HEK293 (cell line): ENCODE data around the gene EBI3.
A peak's percentile ranks its signal among the peaks of the same experiment; 100 is the strongest.

ENCODE experiments used
- HIC1 ChIP-seq: fragments of 450-650 bp; formaldehyde crosslinking; IDR thresholded peaks from 2 replicates; pipeline ENCODE4 v1.5.1; 2016; ENCODE audit warnings: missing biosample characterization, missing genetic modification characterization
- IKZF3 ChIP-seq: fragments of 450-650 bp; IDR thresholded peaks from 2 replicates; pipeline ENCODE4 v1.5.0; 2018; ENCODE audit warnings: missing biosample characterization, mild to moderate bottlenecking, missing genetic modification characterization, moderate library complexity
- KLF1 ChIP-seq: fragments of 450-650 bp; formaldehyde crosslinking; IDR thresholded peaks from 2 replicates; pipeline ENCODE4 v1.5.1; 2016; ENCODE audit warnings: missing biosample characterization, missing genetic modification characterization
- KLF7 ChIP-seq: fragments of 450-650 bp; formaldehyde crosslinking; IDR thresholded peaks from 2 replicates; pipeline ENCODE4 v1.5.1; 2016; ENCODE audit warnings: missing biosample characterization, missing genetic modification characterization, borderline replicate concordance
- KLF8 ChIP-seq: fragments of 450-650 bp; formaldehyde crosslinking; IDR thresholded peaks from 2 replicates; pipeline ENCODE4 v1.5.1; 2016; ENCODE audit warnings: missing biosample characterization, missing genetic modification characterization
- PRDM1 ChIP-seq: fragments of 450-650 bp; formaldehyde crosslinking; IDR thresholded peaks from 2 replicates; pipeline ENCODE4; 2016; ENCODE audit warnings: missing biosample characterization, missing genetic modification characterization
- REPIN1 ChIP-seq: fragments of 450-650 bp; formaldehyde crosslinking; IDR thresholded peaks from 2 replicates; pipeline ENCODE4 v1.5.1; 2017; ENCODE audit warnings: missing biosample characterization, missing genetic modification characterization, low read depth
- SCRT1 ChIP-seq: fragments of 450-650 bp; formaldehyde crosslinking; IDR thresholded peaks from 2 replicates; pipeline ENCODE4 v1.5.1; 2016; ENCODE audit warnings: missing biosample characterization, missing genetic modification characterization, borderline replicate concordance
- TRIM28 ChIP-seq: IDR thresholded peaks from 2 replicates; pipeline ENCODE4 v1.6.1; 2011; ENCODE audit warnings: low read length, control low read depth, borderline replicate concordance
- YY2 ChIP-seq: fragments of 450-650 bp; formaldehyde crosslinking; IDR thresholded peaks from 2 replicates; pipeline ENCODE4 v1.5.1; 2016; ENCODE audit warnings: missing biosample characterization, missing genetic modification characterization
- ZBTB48 ChIP-seq: fragments of 450-650 bp; formaldehyde crosslinking; IDR thresholded peaks from 2 replicates; pipeline ENCODE4 v1.5.1; 2016; ENCODE audit warnings: missing biosample characterization, missing genetic modification characterization
- ZBTB8A ChIP-seq: fragments of 450-650 bp; formaldehyde crosslinking; IDR thresholded peaks from 2 replicates; pipeline ENCODE4 v1.5.1; 2016; ENCODE audit warnings: missing biosample characterization, missing genetic modification characterization
- ZNF132 ChIP-seq: fragments of 450-650 bp; formaldehyde crosslinking; IDR thresholded peaks from 2 replicates; pipeline ENCODE4 v1.5.1; 2017; ENCODE audit warnings: missing biosample characterization, missing genetic modification characterization, borderline replicate concordance
- ZNF211 ChIP-seq: fragments of 450-650 bp; formaldehyde crosslinking; IDR thresholded peaks from 2 replicates; pipeline ENCODE4 v1.5.1; 2016; ENCODE audit warnings: low read depth, missing biosample characterization, missing genetic modification characterization
- ZNF366 ChIP-seq: fragments of 450-650 bp; formaldehyde crosslinking; conservative IDR thresholded peaks from 2 replicates; pipeline ENCODE4 v1.5.1; 2016; ENCODE audit warnings: missing biosample characterization, missing genetic modification characterization
- ZNF426 ChIP-seq: fragments of 450-650 bp; formaldehyde crosslinking; IDR thresholded peaks from 2 replicates; pipeline ENCODE4 v1.5.1; 2017; ENCODE audit warnings: missing biosample characterization, missing genetic modification characterization, mild to moderate bottlenecking, inconsistent platforms, moderate library complexity
- ZNF510 ChIP-seq: fragments of 450-650 bp; formaldehyde crosslinking; IDR thresholded peaks from 2 replicates; pipeline ENCODE4 v1.5.1; 2018; ENCODE audit warnings: mild to moderate bottlenecking, missing genetic modification characterization, missing biosample characterization; ENCODE audit not compliant: insufficient replicate concordance
- ZNF521 ChIP-seq: fragments of 450-650 bp; formaldehyde crosslinking; IDR thresholded peaks from 2 replicates; pipeline ENCODE4 v1.5.1; 2017; ENCODE audit warnings: missing biosample characterization, mild to moderate bottlenecking, missing genetic modification characterization
- ZNF544 ChIP-seq: fragments of 450-650 bp; formaldehyde crosslinking; IDR thresholded peaks from 2 replicates; pipeline ENCODE4 v1.5.0; 2017; ENCODE audit warnings: missing biosample characterization, missing genetic modification characterization
- ZNF549 ChIP-seq: fragments of 450-650 bp; IDR thresholded peaks from 2 replicates; pipeline ENCODE4 v1.5.1; 2018; ENCODE audit warnings: missing biosample characterization, missing genetic modification characterization, mild to moderate bottlenecking, inconsistent platforms, moderate library complexity
- ZNF555 ChIP-seq: fragments of 450-650 bp; formaldehyde crosslinking; conservative IDR thresholded peaks from 2 replicates; pipeline ENCODE4 v1.5.1; 2017; ENCODE audit warnings: missing biosample characterization, mild to moderate bottlenecking, missing genetic modification characterization, inconsistent platforms
- ZNF596 ChIP-seq: fragments of 450-650 bp; IDR thresholded peaks from 2 replicates; pipeline ENCODE4 v1.5.0; 2018; ENCODE audit warnings: missing biosample characterization, mild to moderate bottlenecking, missing genetic modification characterization, moderate library complexity
- ZNF623 ChIP-seq: fragments of 450-650 bp; formaldehyde crosslinking; IDR thresholded peaks from 2 replicates; pipeline ENCODE4 v1.5.1; 2016; ENCODE audit warnings: missing biosample characterization, missing genetic modification characterization
- ZNF629 ChIP-seq: fragments of 450-650 bp; formaldehyde crosslinking; IDR thresholded peaks from 2 replicates; pipeline ENCODE4 v1.5.1; 2017; ENCODE audit warnings: missing biosample characterization, missing genetic modification characterization
- ZNF664 ChIP-seq: fragments of 450-650 bp; formaldehyde crosslinking; IDR thresholded peaks from 2 replicates; pipeline ENCODE4 v1.5.1; 2016; ENCODE audit warnings: missing biosample characterization, missing genetic modification characterization
- ZNF707 ChIP-seq: fragments of 450-650 bp; formaldehyde crosslinking; IDR thresholded peaks from 2 replicates; pipeline ENCODE4 v1.5.1; 2016; ENCODE audit warnings: missing biosample characterization, missing genetic modification characterization
- ZNF843 ChIP-seq: fragments of 450-650 bp; formaldehyde crosslinking; IDR thresholded peaks from 2 replicates; pipeline ENCODE4 v1.5.1; 2016; ENCODE audit warnings: missing biosample characterization, missing genetic modification characterization
- ZSCAN16 ChIP-seq: fragments of 450-650 bp; formaldehyde crosslinking; IDR thresholded peaks from 2 replicates; pipeline ENCODE4 v1.5.1; 2016; ENCODE audit warnings: missing biosample characterization, missing genetic modification characterization
- ZSCAN30 ChIP-seq: fragments of 450-650 bp; IDR thresholded peaks from 2 replicates; pipeline ENCODE4 v1.5.1; 2018; ENCODE audit warnings: missing biosample characterization, mild to moderate bottlenecking, missing genetic modification characterization, moderate library complexity
- TF ChIP-seq, protein P1 (sequence below): fragments of 450-650 bp; formaldehyde crosslinking; optimal IDR thresholded peaks from 2 replicates; pipeline ENCODE3; 2016; ENCODE audit warnings: missing biosample characterization, mild to moderate bottlenecking, missing genetic modification characterization
- TF ChIP-seq, protein P2 (sequence below): fragments of 450-650 bp; formaldehyde crosslinking; IDR thresholded peaks from 2 replicates; pipeline ENCODE4 v1.5.1; 2016; ENCODE audit warnings: missing biosample characterization, missing genetic modification characterization
- TF ChIP-seq, protein P3 (sequence below): fragments of 450-650 bp; formaldehyde crosslinking; IDR thresholded peaks from 2 replicates; pipeline ENCODE4 v1.5.0; 2017; ENCODE audit warnings: missing biosample characterization, missing genetic modification characterization, borderline replicate concordance
- TF ChIP-seq, protein P4 (sequence below): fragments of 450-650 bp; formaldehyde crosslinking; IDR thresholded peaks from 2 replicates; pipeline ENCODE4 v1.5.1; 2017; ENCODE audit warnings: missing biosample characterization, missing genetic modification characterization

The EBI3 gene

DNA sequence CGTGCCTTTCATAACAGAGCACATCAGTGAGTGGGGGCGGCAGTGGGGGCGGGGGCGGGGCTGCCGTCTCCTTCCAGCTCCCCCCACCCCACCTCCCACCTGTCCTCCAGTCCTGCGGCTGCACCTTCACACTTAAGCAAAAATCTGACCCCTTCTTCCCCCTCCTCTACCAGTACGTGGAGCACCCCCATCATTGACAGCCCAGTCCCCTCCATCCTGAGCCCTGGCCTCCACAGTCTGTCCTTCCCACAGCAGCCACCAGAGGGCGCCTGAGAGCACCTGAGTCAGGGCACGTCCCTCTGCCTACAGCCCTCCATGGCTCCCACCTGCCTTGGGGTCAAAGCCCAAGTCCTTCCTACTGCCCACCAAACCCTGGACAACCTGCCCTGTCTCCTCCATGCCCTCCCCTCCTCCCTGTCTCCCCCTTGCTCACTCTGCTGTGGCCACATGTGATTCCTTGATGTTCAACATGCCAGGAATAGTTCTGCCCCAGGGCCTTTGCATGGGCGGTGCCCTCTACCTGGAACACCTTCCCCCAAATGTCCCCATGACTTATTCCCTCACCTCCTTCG, 4.0 kb downstream of the EBI3 start (continued):
- TF ChIP-seq HIC1 (tag by site-specific recombination) (peak; percentile 27; the same call in 1 of the 2 replicates), ZNF211 (tag by site-specific recombination) (no peak), IKZF3 (tag by site-specific recombination) (no peak), ZNF596 (no peak), ZNF132 (tag by site-specific recombination) (no peak), ZSCAN16 (no peak), ZNF629 (tag by site-specific recombination) (peak; percentile 60; the same call in 1 of the 2 replicates), ZNF707 (tag by site-specific recombination) (no peak), ZNF623 (tag by site-specific recombination) (peak; percentile 100), ZNF555 (no peak), ZNF664 (tag by site-specific recombination) (no peak), ZNF544 (no peak), ZBTB8A (tag by site-specific recombination) (no peak), ZNF549 (tag by site-specific recombination) (no peak), YY2 (tag by site-specific recombination) (peak; percentile 45; the same call in 1 of the 2 replicates), SCRT1 (tag by site-specific recombination) (no peak), ZBTB48 (tag by site-specific recombination) (peak; percentile 79; the same call in 1 of the 2 replicates), KLF8 (tag by site-specific recombination) (peak; percentile 85), ZNF510 (tag by site-specific recombination) (no peak), ZSCAN30 (tag by site-specific recombination) (no peak), KLF1 (0 out of 2 replicates have a peak, but pooled peaks have one; percentile 39), ZNF843 (tag by site-specific recombination) (no peak), REPIN1 (peak; percentile 80; the same call in 1 of the 2 replicates), KLF7 (0 out of 2 replicates have a peak, but pooled peaks have one; percentile 60), ZNF426 (tag by site-specific recombination) (no peak), TRIM28 (no peak), ZNF366 (tag by site-specific recombination) (no peak), PRDM1 (tag by site-specific recombination) (no peak), ZNF521 (tag by site-specific recombination) (no peak)
- TF ChIP-seq, protein P1, sequence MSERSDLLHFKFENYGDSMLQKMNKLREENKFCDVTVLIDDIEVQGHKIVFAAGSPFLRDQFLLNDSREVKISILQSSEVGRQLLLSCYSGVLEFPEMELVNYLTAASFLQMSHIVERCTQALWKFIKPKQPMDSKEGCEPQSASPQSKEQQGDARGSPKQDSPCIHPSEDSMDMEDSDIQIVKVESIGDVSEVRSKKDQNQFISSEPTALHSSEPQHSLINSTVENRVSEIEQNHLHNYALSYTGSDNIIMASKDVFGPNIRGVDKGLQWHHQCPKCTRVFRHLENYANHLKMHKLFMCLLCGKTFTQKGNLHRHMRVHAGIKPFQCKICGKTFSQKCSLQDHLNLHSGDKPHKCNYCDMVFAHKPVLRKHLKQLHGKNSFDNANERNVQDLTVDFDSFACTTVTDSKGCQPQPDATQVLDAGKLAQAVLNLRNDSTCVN (tag by site-specific recombination), result peak; percentile 23
- TF ChIP-seq, protein P2, sequence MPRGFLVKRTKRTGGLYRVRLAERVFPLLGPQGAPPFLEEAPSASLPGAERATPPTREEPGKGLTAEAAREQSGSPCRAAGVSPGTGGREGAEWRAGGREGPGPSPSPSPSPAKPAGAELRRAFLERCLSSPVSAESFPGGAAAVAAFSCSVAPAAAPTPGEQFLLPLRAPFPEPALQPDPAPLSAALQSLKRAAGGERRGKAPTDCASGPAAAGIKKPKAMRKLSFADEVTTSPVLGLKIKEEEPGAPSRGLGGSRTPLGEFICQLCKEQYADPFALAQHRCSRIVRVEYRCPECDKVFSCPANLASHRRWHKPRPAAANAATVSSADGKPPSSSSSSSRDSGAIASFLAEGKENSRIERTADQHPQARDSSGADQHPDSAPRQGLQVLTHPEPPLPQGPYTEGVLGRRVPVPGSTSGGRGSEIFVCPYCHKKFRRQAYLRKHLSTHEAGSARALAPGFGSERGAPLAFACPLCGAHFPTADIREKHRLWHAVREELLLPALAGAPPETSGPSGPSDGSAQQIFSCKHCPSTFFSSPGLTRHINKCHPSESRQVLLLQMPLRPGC (tag by site-specific recombination), result peak; percentile 30; the same call in 1 of the 2 replicates
- TF ChIP-seq, protein P3, sequence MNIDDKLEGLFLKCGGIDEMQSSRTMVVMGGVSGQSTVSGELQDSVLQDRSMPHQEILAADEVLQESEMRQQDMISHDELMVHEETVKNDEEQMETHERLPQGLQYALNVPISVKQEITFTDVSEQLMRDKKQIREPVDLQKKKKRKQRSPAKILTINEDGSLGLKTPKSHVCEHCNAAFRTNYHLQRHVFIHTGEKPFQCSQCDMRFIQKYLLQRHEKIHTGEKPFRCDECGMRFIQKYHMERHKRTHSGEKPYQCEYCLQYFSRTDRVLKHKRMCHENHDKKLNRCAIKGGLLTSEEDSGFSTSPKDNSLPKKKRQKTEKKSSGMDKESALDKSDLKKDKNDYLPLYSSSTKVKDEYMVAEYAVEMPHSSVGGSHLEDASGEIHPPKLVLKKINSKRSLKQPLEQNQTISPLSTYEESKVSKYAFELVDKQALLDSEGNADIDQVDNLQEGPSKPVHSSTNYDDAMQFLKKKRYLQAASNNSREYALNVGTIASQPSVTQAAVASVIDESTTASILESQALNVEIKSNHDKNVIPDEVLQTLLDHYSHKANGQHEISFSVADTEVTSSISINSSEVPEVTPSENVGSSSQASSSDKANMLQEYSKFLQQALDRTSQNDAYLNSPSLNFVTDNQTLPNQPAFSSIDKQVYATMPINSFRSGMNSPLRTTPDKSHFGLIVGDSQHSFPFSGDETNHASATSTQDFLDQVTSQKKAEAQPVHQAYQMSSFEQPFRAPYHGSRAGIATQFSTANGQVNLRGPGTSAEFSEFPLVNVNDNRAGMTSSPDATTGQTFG (tag by site-specific recombination), result peak; percentile 71; the same call in 1 of the 2 replicates
- TF ChIP-seq, protein P4, sequence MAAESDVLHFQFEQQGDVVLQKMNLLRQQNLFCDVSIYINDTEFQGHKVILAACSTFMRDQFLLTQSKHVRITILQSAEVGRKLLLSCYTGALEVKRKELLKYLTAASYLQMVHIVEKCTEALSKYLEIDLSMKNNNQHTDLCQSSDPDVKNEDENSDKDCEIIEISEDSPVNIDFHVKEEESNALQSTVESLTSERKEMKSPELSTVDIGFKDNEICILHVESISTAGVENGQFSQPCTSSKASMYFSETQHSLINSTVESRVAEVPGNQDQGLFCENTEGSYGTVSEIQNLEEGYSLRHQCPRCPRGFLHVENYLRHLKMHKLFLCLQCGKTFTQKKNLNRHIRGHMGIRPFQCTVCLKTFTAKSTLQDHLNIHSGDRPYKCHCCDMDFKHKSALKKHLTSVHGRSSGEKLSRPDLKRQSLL (tag by site-specific recombination), result no peak
